Aorta (tissue), 5 donors: ENCODE results near the gene P3H2. TPM values are rescaled to one million over a fixed set of nuclear protein-coding genes. Genes with fewer than 3 reads are reported as not detected.

Experiments
- ATAC-seq: fragments of 200-7000 bp; cut with Tn5 transposase; one replicate; pipeline ENCODE4 v1.9.1; 2022; ENCODE audit warnings: moderate library complexity; ENCODE audit not compliant: low FRiP score
- DNase-seq, 2 donors: peaks; one replicate each; pipeline ENCODE4 v3.0.0-alpha.2; 2020
- H3K27ac ChIP-seq, 2 donors: one replicate each; pipeline ENCODE4 v1.5.1; 2013; ENCODE audit warnings: low read length in 2 of 2, mild to moderate bottlenecking in 2 of 2, moderate library complexity in 2 of 2, control low read depth in 1 of 2, inconsistent platforms in 1 of 2, low read depth in 1 of 2
- H3K27me3 ChIP-seq, 2 donors: one replicate each; pipeline ENCODE4 v1.6.1; 2013; ENCODE audit warnings: control low read depth in 1 of 2, low read length in 1 of 2, mild to moderate bottlenecking in 1 of 2, moderate library complexity in 1 of 2; ENCODE audit not compliant: insufficient read depth in 2 of 2, control insufficient read depth in 1 of 2
- H3K36me3 ChIP-seq, 2 donors: one replicate each; pipeline ENCODE4 v1.6.1; 2013; ENCODE audit warnings: control low read depth in 1 of 2, low read length in 1 of 2, mild to moderate bottlenecking in 1 of 2; ENCODE audit not compliant: insufficient read depth in 2 of 2, control insufficient read depth in 1 of 2
- H3K4me1 ChIP-seq, 2 donors: one replicate each; pipeline ENCODE4 v1.6.1; 2013; ENCODE audit warnings: low read length in 2 of 2, control low read depth in 1 of 2, mild to moderate bottlenecking in 1 of 2, moderate library complexity in 1 of 2; ENCODE audit not compliant: insufficient read depth in 2 of 2, control insufficient read depth in 1 of 2
- H3K4me3 ChIP-seq, 2 donors: one replicate each; pipeline ENCODE4 v1.5.1; 2013; ENCODE audit warnings: low read length in 2 of 2, control low read depth in 1 of 2, mild to moderate bottlenecking in 1 of 2
- H3K9me3 ChIP-seq: one replicate; pipeline ENCODE4 v1.6.1; 2013; ENCODE audit warnings: mild to moderate bottlenecking, low read length; ENCODE audit not compliant: control insufficient read depth
- WGBS, 2 donors: extraction: QIAGEN DNeasy Blood & Tissue Kit; methylation state at CpG; one replicate each; pipeline ENCODE4 v1.1.7; 2013; 5-methylcytosine and 5-hydroxymethylcytosine counted together
- intact Hi-C, 2 donors: fragments of 100-400 bp; cut with DNase I; formaldehyde crosslinking; loops; one replicate each; pipeline versions ENCODE4 v1.14.2 to v1.15.0; 2022
- polyA plus RNA-seq, 2 donors: library from polyadenylated mRNA; stranded (reverse); fragments of 200-250 nt; gene quantifications; one replicate each; pipeline ENCODE4 v1.2.3, GENCODE V29; 2013
- total RNA-seq, 2 donors: library from RNA; stranded (reverse); fragmentation: NEBNext Ultra II Directional; extraction: Animal tissue kit (Norgen Biotek cat#: 25700); gene quantifications; one replicate each; pipeline ENCODE4 v1.2.1, GENCODE V29; 2021
- donor health status: healthy with polysubstance abuse.
- donor health status: Bipolar disorder and iron deficiency.
- donor health status: DM: no; HTN: no; CAD: no.
- donor health status: DM: no; HTN: no; CAD: no.
- donor health status: DM: yes; HTN: yes; CAD: no.

P3H2 gene
- total and polyA plus RNA-seq, 4 donors = 6.1 to 25.8 (median 15.7) TPM

DNA sequence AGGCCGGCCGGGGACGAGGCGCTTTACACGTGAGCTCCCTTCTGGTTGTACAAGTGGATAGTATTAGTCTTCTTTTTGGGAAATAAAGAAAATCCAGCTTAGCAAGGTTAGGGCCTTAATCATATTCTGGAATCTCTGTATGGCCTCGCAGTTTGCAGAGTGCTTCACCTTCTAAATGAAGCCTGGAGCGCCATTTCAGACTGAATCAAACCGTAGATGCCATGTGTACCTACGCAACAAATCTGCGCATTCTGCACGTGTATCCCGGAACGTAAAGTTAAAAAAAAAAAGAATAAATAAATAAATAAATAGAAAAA is 322 bp upstream of the P3H2 start:
- no peaks in the 10 kb centered on the region for H3K9me3 ChIP-seq
- no peak overlapping the region for H3K27ac ChIP-seq
- H3K27me3 ChIP-seq = no peaks in the 10 kb centered on the region
- no peaks in the 10 kb centered on the region for H3K36me3 ChIP-seq
- H3K4me1 ChIP-seq = peaks cover 0 to 9% of the 10 kb centered on the region in 2 donors
- WGBS, 2 donors = 29 to 30% methylated on average over 13 of the region's 13 CpGs
- no peak for ATAC-seq
- intact Hi-C loops = loop anchor here (5.0 kb wide), 2 partner anchors 104 to 154 kb away; no protein-coding TSS in a partner anchor
- no peak for DNase-seq
- H3K4me3 ChIP-seq = no peak overlapping the region

DNA sequence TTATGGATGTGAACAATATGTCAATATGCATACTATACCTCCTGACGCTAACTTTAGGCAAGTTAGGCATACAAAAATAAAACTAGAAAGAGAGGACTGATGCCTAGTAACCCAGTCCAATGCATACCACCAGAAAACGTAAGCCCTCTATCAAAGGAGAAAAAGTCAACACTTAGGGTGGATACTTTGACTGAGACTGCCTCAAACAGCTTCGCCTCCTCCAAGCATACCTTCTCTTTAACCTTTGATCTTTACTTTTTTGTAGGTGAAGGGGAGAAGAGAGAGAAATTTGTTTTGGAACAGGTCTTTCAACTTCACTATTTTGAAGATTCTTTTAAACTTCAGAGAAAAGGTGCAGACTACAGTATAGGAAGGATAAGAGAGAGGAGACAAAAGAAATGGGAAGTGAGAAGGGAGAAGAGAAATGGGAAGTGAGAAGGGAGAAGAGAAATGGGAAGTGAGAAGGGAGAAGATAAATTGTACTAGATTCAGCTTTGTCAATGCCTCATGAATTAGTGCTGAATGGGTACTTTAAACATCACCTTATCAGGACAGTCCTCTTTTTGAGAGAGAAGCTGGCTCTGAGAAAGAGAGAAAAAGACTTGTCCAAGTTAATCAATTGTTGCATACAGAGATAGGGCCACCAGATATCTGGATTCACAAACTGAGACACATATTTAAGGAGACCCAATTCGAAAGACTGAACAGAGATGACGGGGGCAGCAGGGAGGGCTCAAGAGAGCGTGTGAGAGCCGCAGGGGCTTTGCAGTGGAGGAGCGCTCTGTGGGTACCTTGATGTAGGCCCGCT is 1.0 kb downstream of the P3H2 start:
- Histone ChIP-seq H3K27ac (no peak overlapping the region), H3K9me3 (no peaks in the 10 kb centered on the region), H3K4me3 (peak overlapping the region; percentile 75 to 88), H3K27me3 (no peaks in the 10 kb centered on the region), H3K4me1 (peaks cover 0 to 9% of the 10 kb centered on the region in 2 donors), H3K36me3 (no peaks in the 10 kb centered on the region)
- ATAC-seq (no peak), DNase-seq (no peak)
- intact Hi-C loops = loop anchor here (5.0 kb wide), 2 partner anchors 102 to 152 kb away; no protein-coding TSS in a partner anchor
- 25 to 30% methylated on average over 9 of the region's 9 CpGs for WGBS, 2 donors

DNA sequence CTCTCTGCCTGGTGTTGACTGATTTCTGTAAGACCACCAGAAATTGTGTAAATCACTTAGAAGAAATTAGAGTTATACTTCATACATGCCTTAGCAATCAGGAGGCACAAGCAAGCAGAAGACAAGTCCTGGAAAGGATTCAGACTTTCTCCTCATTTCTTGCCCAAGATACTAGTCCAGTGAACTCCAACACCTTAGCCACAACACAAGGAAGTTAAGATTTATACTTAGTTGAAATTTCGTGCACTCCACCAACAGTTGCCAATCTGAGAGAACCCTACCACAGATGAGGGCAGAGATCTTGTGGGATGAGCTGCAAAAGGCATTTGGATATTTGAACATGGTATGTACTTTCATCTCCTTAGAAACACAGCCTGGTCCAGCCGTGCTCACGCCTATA is 2.3 kb downstream of the P3H2 start:
- no peak for ATAC-seq
- 74 to 88% methylated on average over 3 of the region's 3 CpGs for WGBS, 2 donors
- no peak overlapping the region for H3K4me3 ChIP-seq
- H3K27me3 ChIP-seq = no peaks in the 10 kb centered on the region
- no peaks in the 10 kb centered on the region for H3K36me3 ChIP-seq
- no peak for DNase-seq
- intact Hi-C loops = no loop called here
- H3K9me3 ChIP-seq = no peaks in the 10 kb centered on the region
- no peak overlapping the region for H3K27ac ChIP-seq
- H3K4me1 ChIP-seq = peaks cover 0 to 9% of the 10 kb centered on the region in 2 donors

DNA sequence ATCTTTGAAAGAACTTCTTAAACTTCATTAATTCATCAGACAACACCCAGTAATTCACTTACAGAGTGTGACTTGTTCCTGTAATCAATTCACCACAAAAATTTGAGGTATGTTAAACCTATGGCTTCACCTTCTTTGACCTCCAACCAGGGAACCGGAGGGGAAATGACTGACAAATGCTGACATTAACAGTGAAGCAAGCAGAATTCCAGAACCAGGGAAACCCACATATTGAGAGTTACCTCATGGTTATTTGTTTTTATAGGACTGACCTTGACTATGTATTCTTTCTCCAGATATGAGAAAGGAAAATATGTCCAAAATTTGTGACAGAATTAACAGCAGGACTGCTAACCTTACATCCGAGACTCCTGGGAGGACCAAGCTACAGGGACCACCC is 2.7 kb downstream of the P3H2 start:
- Histone ChIP-seq H3K36me3 (no peaks in the 10 kb centered on the region), H3K27me3 (no peaks in the 10 kb centered on the region), H3K9me3 (no peaks in the 10 kb centered on the region), H3K4me3 (no peak overlapping the region), H3K27ac (no peak overlapping the region), H3K4me1 (peaks cover 0 to 9% of the 10 kb centered on the region in 2 donors)
- ATAC-seq (no peak), DNase-seq (no peak)
- WGBS, 2 donors = 19 to 41% methylated on average over 2 of the region's 2 CpGs
- intact Hi-C loops = no loop called here

DNA sequence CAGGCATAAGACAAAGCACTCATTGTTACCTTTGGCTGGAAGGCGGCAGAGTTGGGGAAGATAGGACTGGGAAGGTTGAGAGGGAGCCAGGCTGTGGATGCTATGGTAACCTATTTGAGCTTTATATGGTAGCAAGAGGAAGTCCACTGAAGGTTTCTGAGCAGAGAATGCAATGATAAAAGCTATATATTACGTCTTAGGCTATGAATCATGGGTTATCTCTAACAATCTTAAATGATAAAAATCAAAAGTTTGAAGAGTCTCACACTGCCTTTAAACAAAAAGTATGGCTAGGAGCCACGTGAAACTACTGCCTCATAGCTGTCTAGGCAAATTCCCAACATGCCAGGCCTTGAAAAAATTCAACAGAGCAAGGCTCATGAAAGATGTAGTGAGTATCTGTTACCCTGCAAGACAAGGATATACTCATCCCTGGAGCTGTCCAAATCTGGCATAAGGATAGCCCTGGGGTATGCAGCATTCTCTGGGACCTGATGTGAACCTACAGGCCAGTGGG is 4.1 kb downstream of the P3H2 start:
- intact Hi-C loops = no loop called here
- Histone ChIP-seq H3K36me3 (no peaks in the 10 kb centered on the region), H3K4me1 (peaks cover 0 to 9% of the 10 kb centered on the region in 2 donors), H3K9me3 (no peaks in the 10 kb centered on the region), H3K27ac (no peak overlapping the region), H3K4me3 (no peak overlapping the region), H3K27me3 (no peaks in the 10 kb centered on the region)
- 43 to 46% methylated on average over 3 of the region's 3 CpGs for WGBS, 2 donors
- no peak for DNase-seq
- no peak for ATAC-seq

DNA sequence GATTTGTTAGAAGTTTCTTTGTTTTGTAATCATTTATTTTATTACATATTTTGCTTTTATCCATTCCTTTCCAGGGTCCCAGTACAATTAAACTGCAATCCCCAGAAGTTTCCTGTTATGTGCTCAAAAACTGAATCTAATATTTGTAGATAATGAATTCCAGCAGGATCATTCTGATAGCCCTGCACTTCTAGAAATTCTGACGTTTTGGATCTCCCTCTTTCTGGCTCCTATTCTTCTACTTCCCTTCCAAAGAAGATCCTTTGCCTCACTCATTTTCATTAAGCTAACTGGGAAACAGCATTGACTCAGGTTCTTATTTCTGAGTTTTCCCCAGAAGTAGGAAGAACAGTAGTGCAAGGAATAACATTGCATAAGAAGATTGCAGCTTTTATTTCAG is 9.9 kb downstream of the P3H2 start:
- WGBS, 2 donors = 20 to 25% methylated on average over 1 of the region's 1 CpG
- intact Hi-C loops = no loop called here
- H3K36me3 ChIP-seq = no peaks in the 10 kb centered on the region
- ATAC-seq (no peak), DNase-seq (no peak)
- H3K4me1 ChIP-seq = peaks cover 0 to 2% of the 10 kb centered on the region in 2 donors
- H3K27me3 ChIP-seq = no peaks in the 10 kb centered on the region
- no peak overlapping the region for H3K27ac ChIP-seq
- H3K4me3 ChIP-seq = no peak overlapping the region
- no peaks in the 10 kb centered on the region for H3K9me3 ChIP-seq

- no peaks in the 10 kb centered on the region for H3K27me3 ChIP-seq
- DNase-seq (no peak), ATAC-seq (no peak)
- no peaks in the 10 kb centered on the region for H3K9me3 ChIP-seq
- H3K36me3 ChIP-seq = no peaks in the 10 kb centered on the region
- no peak overlapping the region for H3K4me3 ChIP-seq
- no peak overlapping the region for H3K27ac ChIP-seq
- intact Hi-C loops = no loop called here
- H3K4me1 ChIP-seq = peaks cover 0 to 2% of the 10 kb centered on the region in 2 donors
These were observed 11.3 kb downstream of the P3H2 start for GRCh38 chr3:190109441-190109840.

- Histone ChIP-seq H3K4me1 (peaks cover 0 to 2% of the 10 kb centered on the region in 2 donors), H3K27ac (no peak overlapping the region), H3K36me3 (no peaks in the 10 kb centered on the region), H3K9me3 (no peaks in the 10 kb centered on the region), H3K4me3 (no peak overlapping the region), H3K27me3 (no peaks in the 10 kb centered on the region)
- WGBS, 2 donors = 52 to 59% methylated on average over 6 of the region's 6 CpGs
- intact Hi-C loops = no loop called here
- no peak for DNase-seq
- no peak for ATAC-seq
These were observed 11.9 kb downstream of the P3H2 start for GRCh38 chr3:190108804-190109203.

- H3K36me3 ChIP-seq = no peaks in the 10 kb centered on the region
- no peak overlapping the region for H3K4me3 ChIP-seq
- no peaks in the 10 kb centered on the region for H3K9me3 ChIP-seq
- no peaks in the 10 kb centered on the region for H3K27me3 ChIP-seq
- DNase-seq = no peak
- 89 to 100% methylated on average over 1 of the region's 1 CpG for WGBS, 2 donors
- no peak overlapping the region for H3K27ac ChIP-seq
- intact Hi-C loops = no loop called here
- H3K4me1 ChIP-seq = peaks cover 0 to 2% of the 10 kb centered on the region in 2 donors
- no peak for ATAC-seq
These were observed 14.8 kb downstream of the P3H2 start for GRCh38 chr3:190105876-190106275.
